Smooth muscle cell (in vitro differentiated cells): Measurements from ENCODE around the gene CSNK2A1. TPM values are rescaled to one million over a fixed set of nuclear protein-coding genes. Genes with fewer than 3 reads are reported as not detected.

Experiments
- DNase-seq: peaks from one replicate; lab custom pipeline; 2025; ENCODE audit not compliant: unreplicated experiment; lab: John Stamatoyannopoulos, UW
- H2AFZ ChIP-seq: fragments of 200-600 bp; sonication (generic); 2 replicates; pipeline ENCODE4 v1.6.0; 2016; ENCODE audit warnings: antibody characterized with exemption, low read depth, mild to moderate bottlenecking
- H3F3A ChIP-seq: fragments of 200-600 bp; sonication (generic); 2 replicates; pipeline ENCODE4 v1.6.0; 2017; ENCODE audit warnings: antibody characterized with exemption, low read depth
- H3K27ac ChIP-seq: fragments of 200-600 bp; sonication (generic); 2 replicates; pipeline ENCODE4 v1.5.1; 2016; ENCODE audit warnings: low read depth, mild to moderate bottlenecking
- H3K27me3 ChIP-seq: fragments of 200-600 bp; sonication (generic); 2 replicates; pipeline ENCODE4 v1.6.1; 2016; ENCODE audit warnings: low read depth, mild to moderate bottlenecking
- H3K36me3 ChIP-seq: fragments of 200-600 bp; sonication (generic); 2 replicates; pipeline ENCODE4 v1.5.1; 2016; ENCODE audit warnings: low read depth
- H3K4me1 ChIP-seq: fragments of 200-600 bp; sonication (generic); 2 replicates; pipeline ENCODE4 v1.5.1; 2016; ENCODE audit warnings: low read depth
- H3K4me2 ChIP-seq: fragments of 200-600 bp; sonication (generic); 2 replicates; pipeline ENCODE4 v1.6.0; 2016; ENCODE audit warnings: mild to moderate bottlenecking
- H3K4me3 ChIP-seq: fragments of 200-600 bp; sonication (generic); 2 replicates; pipeline ENCODE4 v1.5.1; 2016; ENCODE audit warnings: mild to moderate bottlenecking
- H3K79me2 ChIP-seq: fragments of 200-600 bp; sonication (generic); 2 replicates; pipeline ENCODE4 v1.6.0; 2016; ENCODE audit warnings: low read depth, mild to moderate bottlenecking
- H3K9ac ChIP-seq: fragments of 200-600 bp; sonication (generic); 2 replicates; pipeline ENCODE4 v1.6.0; 2016; ENCODE audit warnings: low read depth
- H3K9me3 ChIP-seq: fragments of 200-600 bp; sonication (generic); replicated peaks from 2 replicates; pipeline ENCODE4 v1.5.1; 2016; ENCODE audit warnings: low read depth
- H4K20me1 ChIP-seq: fragments of 200-600 bp; sonication (generic); 2 replicates; pipeline ENCODE4 v1.6.0; 2016; ENCODE audit warnings: low read depth
- CTCF ChIP-seq: fragments of 200-600 bp; sonication (generic); IDR thresholded peaks from 2 replicates; pipeline ENCODE4 v1.5.1; 2017; ENCODE audit warnings: borderline replicate concordance, mild to moderate bottlenecking, antibody characterized with exemption; ENCODE audit not compliant: insufficient read depth, poor library complexity, severe bottlenecking
- WGBS: methylation state at CpG from one replicate; pipeline ENCODE4 v1.1.7; 2016; ENCODE audit warnings: low lambda C conversion rate; 5-methylcytosine and 5-hydroxymethylcytosine counted together
- polyA plus RNA-seq: library from polyadenylated mRNA; unstranded; fragments of >200 nt; fragmentation: Nextera tagmentation; extraction: Ambion mirVana; gene quantifications from 2 replicates; pipeline ENCODE4 v1.2.1, GENCODE V29; 2016
- total RNA-seq: library from RNA; depleted of rRNA; stranded (reverse); fragments of >200 nt; gene quantifications from 2 replicates; pipeline ENCODE4 v1.2.3, GENCODE V29; 2014

The CSNK2A1 gene
- total and polyA plus RNA-seq, 2 experiments from 2014 or later, result 82.6 to 205 TPM

GRCh38 chr20:588932-589672, 45.5 kb upstream of the CSNK2A1 start:
- Histone ChIP-seq H3F3A (no peaks in the 10 kb centered on the region), H2AFZ (no peak overlapping the region), H4K20me1 (no peaks in the 10 kb centered on the region), H3K27ac (no peak overlapping the region), H3K27me3 (peaks cover 6% of the 10 kb centered on the region), H3K4me2 (no peak overlapping the region), H3K4me1 (no peaks in the 10 kb centered on the region), H3K79me2 (no peaks in the 10 kb centered on the region), H3K36me3 (no peaks in the 10 kb centered on the region), H3K4me3 (no peak overlapping the region), H3K9me3 (no peaks in the 10 kb centered on the region), H3K9ac (no peak overlapping the region)
- DNase-seq, result no peak
- 88% methylated on average over 10 of the region's 10 CpGs for WGBS
- TF ChIP-seq CTCF, result no peak

- H3K79me2 ChIP-seq, result no peaks in the 10 kb centered on the region
- H3K36me3 ChIP-seq, result no peaks in the 10 kb centered on the region
- no peak overlapping the region for H3K9ac ChIP-seq
- no peak overlapping the region for H3K4me3 ChIP-seq
- TF ChIP-seq CTCF, result no peak
- no peaks in the 10 kb centered on the region for H3K4me1 ChIP-seq
- peaks cover 6% of the 10 kb centered on the region for H3K27me3 ChIP-seq
- no peaks in the 10 kb centered on the region for H3K9me3 ChIP-seq
- H2AFZ ChIP-seq, result no peak overlapping the region
- no peak overlapping the region for H3K27ac ChIP-seq
- WGBS, result 84% methylated on average over 3 of the region's 3 CpGs
- no peaks in the 10 kb centered on the region for H3F3A ChIP-seq
- no peak for DNase-seq
- no peaks in the 10 kb centered on the region for H4K20me1 ChIP-seq
- H3K4me2 ChIP-seq, result no peak overlapping the region
These were observed 44.9 kb upstream of the CSNK2A1 start for GRCh38 chr20:588476-588875.

GRCh38 chr20:584971-585301, 41.3 kb upstream of the CSNK2A1 start:
- Histone ChIP-seq H4K20me1 (no peaks in the 10 kb centered on the region), H3K9me3 (no peaks in the 10 kb centered on the region), H2AFZ (no peak overlapping the region), H3F3A (no peaks in the 10 kb centered on the region), H3K4me2 (no peak overlapping the region), H3K27ac (no peak overlapping the region), H3K4me1 (no peaks in the 10 kb centered on the region), H3K27me3 (peaks cover 19% of the 10 kb centered on the region), H3K9ac (no peak overlapping the region), H3K79me2 (no peaks in the 10 kb centered on the region), H3K36me3 (no peaks in the 10 kb centered on the region), H3K4me3 (no peak overlapping the region)
- no peak for DNase-seq
- no peak for TF ChIP-seq CTCF
- WGBS, result 85% methylated on average over 7 of the region's 7 CpGs

- Histone ChIP-seq H3K27me3 (peaks cover 19% of the 10 kb centered on the region), H3K79me2 (no peaks in the 10 kb centered on the region), H2AFZ (no peak overlapping the region), H3K4me3 (no peak overlapping the region), H3K4me1 (no peaks in the 10 kb centered on the region), H3K27ac (no peak overlapping the region), H4K20me1 (no peaks in the 10 kb centered on the region), H3K9me3 (no peaks in the 10 kb centered on the region), H3K9ac (no peak overlapping the region), H3K36me3 (no peaks in the 10 kb centered on the region), H3F3A (no peaks in the 10 kb centered on the region), H3K4me2 (no peak overlapping the region)
- DNase-seq, result no peak
- no peak for TF ChIP-seq CTCF
- 87% methylated on average over 8 of the region's 8 CpGs for WGBS
These were observed 40.8 kb upstream of the CSNK2A1 start for GRCh38 chr20:584161-584970.
